ENCODE results near the gene C11orf91.
"Not testable (repeated sequence)": the region's sequence is repeated elsewhere in the genome, so short reads cannot be mapped to it uniquely, and the experiment has no call there.

GRCh38 chr11:33661526-33661925 lies 39.1 kb downstream of the C11orf91 start:
- not testable (repeated sequence) for TF ChIP-seq CTCF (conservative IDR thresholded peaks at IDR 0.05; ENCODE audit: low read length); EZH2phosphoT487 (IDR thresholded peaks at IDR 0.05; ENCODE audit: borderline replicate concordance)

All from Loucy (cell line).